ENCODE results near the gene DNAJB6. TPM values are rescaled to one million over a fixed set of nuclear protein-coding genes. Genes with fewer than 3 reads are reported as not detected.

The DNAJB6 gene
- total and polyA plus RNA-seq, 2 of the 4 experiments (the other 2 are of a cell fraction) = 93.4 to 165 TPM

- Histone ChIP-seq H3K27ac (ENCODE audit: insufficient read depth, low read length) (no peak overlapping the region), H4K20me1 (ENCODE audit: insufficient read depth, low read length) (no peaks in the 10 kb centered on the region), H3K9me1 (ENCODE audit: insufficient read depth, low read length) (peaks cover under 1% of the 10 kb centered on the region; the same call in 1 of the 2 replicates), H3K14ac (replicated peaks; ENCODE audit: low read depth, low read length) (no peak overlapping the region), H4K5ac (ENCODE audit: low read depth, low read length) (no peak overlapping the region), H3K79me1 (ENCODE audit: low read depth in 1 of 2, low read length in 2 of 2) (no peaks in the 10 kb centered on the region), H3K18ac (ENCODE audit: low read depth, low read length) (no peak overlapping the region), H3K23ac (ENCODE audit: low read depth, low read length) (no peak overlapping the region), H2AFZ (replicated peaks; ENCODE audit: low read length, poor library complexity) (no peak overlapping the region), H3K9ac (ENCODE audit: low read depth, low read length) (no peak overlapping the region), H2BK5ac (ENCODE audit: low read depth, low read length, poor library complexity, severe bottlenecking) (no peak overlapping the region), H3K56ac (ENCODE audit: extremely low read depth, insufficient read depth, low read length) (no peak overlapping the region), H4K8ac (ENCODE audit: low read depth in 2 of 2, low read length in 2 of 2) (no peak overlapping the region), H3K4ac (ENCODE audit: low read depth, low read length) (no peak overlapping the region), H3K4me3 (ENCODE audit: insufficient read depth, low read depth, low read length) (no peak overlapping the region), H2BK15ac (ENCODE audit: low read depth, low read length) (no peak overlapping the region), H2AK9ac (replicated peaks; ENCODE audit: low read depth, low read length, poor library complexity) (no peak overlapping the region), H3K36me3 (ENCODE audit: control insufficient read depth, insufficient read depth, low read length) (no peaks in the 10 kb centered on the region), H3K4me2 (ENCODE audit: low read depth, low read length) (no peak overlapping the region), H2AK5ac (ENCODE audit: low read depth, low read length) (no peak overlapping the region), H3K27me3 (ENCODE audit: control insufficient read depth, insufficient read depth, low read length) (no peaks in the 10 kb centered on the region), H2BK120ac (ENCODE audit: low read depth, low read length) (no peak overlapping the region), H3K4me1 (ENCODE audit: control insufficient read depth, insufficient read depth, low read length) (peaks cover 3% of the 10 kb centered on the region; the same call in 1 of the 2 replicates), H2BK20ac (ENCODE audit: low read depth, low read length) (no peak overlapping the region), H4K91ac (ENCODE audit: insufficient read depth, low read depth, low read length) (no peak overlapping the region), H3K9me3 (ENCODE audit: control insufficient read depth, insufficient read depth, low read length) (no peaks in the 10 kb centered on the region)
- ATAC-seq (ENCODE audit: low read depth) (no peak), DNase-seq (no peak)
- dilution Hi-C loops (cut with HindIII; ENCODE audit: low sequenced_read_pairs, unreplicated experiment) = no loop called here
- ChIA-PET POLR2A (ENCODE audit: unreplicated experiment) (no interaction called here), CTCF (no interaction called here)
- no TSS peak for BruUV-seq (replicated peaks)
- WGBS, 2 experiments (ENCODE audit: extremely low coverage in 2 of 2, insufficient read length in 1 of 2) = 88% methylated on average over 3 of the region's 23 CpGs; no CpG with 5 or more reads in 1 of the 2 experiments
- intact Hi-C loops (cut with micrococcal nuclease) = no loop called here
- in situ Hi-C loops (cut with MboI; ENCODE audit: low sequenced_read_pairs) = no loop called here
- TF ChIP-seq CHD1 (IDR thresholded peaks at IDR 0.05; ENCODE audit: low read depth, low read length) = no peak
- TF ChIP-seq, protein P1, sequence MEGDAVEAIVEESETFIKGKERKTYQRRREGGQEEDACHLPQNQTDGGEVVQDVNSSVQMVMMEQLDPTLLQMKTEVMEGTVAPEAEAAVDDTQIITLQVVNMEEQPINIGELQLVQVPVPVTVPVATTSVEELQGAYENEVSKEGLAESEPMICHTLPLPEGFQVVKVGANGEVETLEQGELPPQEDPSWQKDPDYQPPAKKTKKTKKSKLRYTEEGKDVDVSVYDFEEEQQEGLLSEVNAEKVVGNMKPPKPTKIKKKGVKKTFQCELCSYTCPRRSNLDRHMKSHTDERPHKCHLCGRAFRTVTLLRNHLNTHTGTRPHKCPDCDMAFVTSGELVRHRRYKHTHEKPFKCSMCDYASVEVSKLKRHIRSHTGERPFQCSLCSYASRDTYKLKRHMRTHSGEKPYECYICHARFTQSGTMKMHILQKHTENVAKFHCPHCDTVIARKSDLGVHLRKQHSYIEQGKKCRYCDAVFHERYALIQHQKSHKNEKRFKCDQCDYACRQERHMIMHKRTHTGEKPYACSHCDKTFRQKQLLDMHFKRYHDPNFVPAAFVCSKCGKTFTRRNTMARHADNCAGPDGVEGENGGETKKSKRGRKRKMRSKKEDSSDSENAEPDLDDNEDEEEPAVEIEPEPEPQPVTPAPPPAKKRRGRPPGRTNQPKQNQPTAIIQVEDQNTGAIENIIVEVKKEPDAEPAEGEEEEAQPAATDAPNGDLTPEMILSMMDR (conservative IDR thresholded peaks at IDR 0.05; ENCODE audit: low read depth, low read length) = no peak
- TF ChIP-seq MXI1 (IDR thresholded peaks at IDR 0.05; ENCODE audit: borderline replicate concordance, low read depth, low read length) = no peak
- TF ChIP-seq POLR2A (IDR thresholded peaks at IDR 0.05; ENCODE audit: low read depth, low read length) = no peak
- TF ChIP-seq, protein P2, sequence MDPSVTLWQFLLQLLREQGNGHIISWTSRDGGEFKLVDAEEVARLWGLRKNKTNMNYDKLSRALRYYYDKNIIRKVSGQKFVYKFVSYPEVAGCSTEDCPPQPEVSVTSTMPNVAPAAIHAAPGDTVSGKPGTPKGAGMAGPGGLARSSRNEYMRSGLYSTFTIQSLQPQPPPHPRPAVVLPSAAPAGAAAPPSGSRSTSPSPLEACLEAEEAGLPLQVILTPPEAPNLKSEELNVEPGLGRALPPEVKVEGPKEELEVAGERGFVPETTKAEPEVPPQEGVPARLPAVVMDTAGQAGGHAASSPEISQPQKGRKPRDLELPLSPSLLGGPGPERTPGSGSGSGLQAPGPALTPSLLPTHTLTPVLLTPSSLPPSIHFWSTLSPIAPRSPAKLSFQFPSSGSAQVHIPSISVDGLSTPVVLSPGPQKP (IDR thresholded peaks at IDR 0.05; ENCODE audit: borderline replicate concordance, low read depth, low read length) = no peak
- TF ChIP-seq SMC3 (IDR thresholded peaks at IDR 0.05; ENCODE audit: low read depth, low read length) = no peak
- TF ChIP-seq MAFK (IDR thresholded peaks at IDR 0.05; ENCODE audit: low read depth, low read length) = no peak
- no peak for TF ChIP-seq NFE2L2 (IDR thresholded peaks at IDR 0.05; ENCODE audit: low read depth, low read length)
- TF ChIP-seq FOS (IDR thresholded peaks at IDR 0.05; ENCODE audit: low read depth, low read length) = no peak
- TF ChIP-seq RCOR1 (IDR thresholded peaks at IDR 0.05; ENCODE audit: insufficient replicate concordance, low read length) = no peak
- TF ChIP-seq RFX5 (IDR thresholded peaks at IDR 0.05; ENCODE audit: low read depth, low read length) = no peak
- TF ChIP-seq CEBPB (IDR thresholded peaks at IDR 0.05; ENCODE audit: low read depth, low read length) = no peak
- TF ChIP-seq RAD21 (IDR thresholded peaks at IDR 0.05; ENCODE audit: low read length) = no peak
- no peak for TF ChIP-seq BHLHE40 (IDR thresholded peaks at IDR 0.05; ENCODE audit: low read depth, low read length)
- TF ChIP-seq, protein P3, sequence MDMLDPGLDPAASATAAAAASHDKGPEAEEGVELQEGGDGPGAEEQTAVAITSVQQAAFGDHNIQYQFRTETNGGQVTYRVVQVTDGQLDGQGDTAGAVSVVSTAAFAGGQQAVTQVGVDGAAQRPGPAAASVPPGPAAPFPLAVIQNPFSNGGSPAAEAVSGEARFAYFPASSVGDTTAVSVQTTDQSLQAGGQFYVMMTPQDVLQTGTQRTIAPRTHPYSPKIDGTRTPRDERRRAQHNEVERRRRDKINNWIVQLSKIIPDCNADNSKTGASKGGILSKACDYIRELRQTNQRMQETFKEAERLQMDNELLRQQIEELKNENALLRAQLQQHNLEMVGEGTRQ (IDR thresholded peaks at IDR 0.05; ENCODE audit: low read depth, low read length) = no peak
- no peak for TF ChIP-seq MAZ (IDR thresholded peaks at IDR 0.05; ENCODE audit: borderline replicate concordance, low read depth, low read length)
These were observed 91.2 kb downstream of the DNAJB6 start for GRCh38 chr7:157427811-157428553.

Data from IMR-90 (cell line).